GM10266 (cell line): ENCODE data around the gene ZFR.

Experiments
- DNase-seq: peaks from one replicate; pipeline ENCODE4 v3.0.0; 2012; ENCODE audit errors: extremely low spot score
- TF ChIP-seq, protein P1 (sequence below): IDR thresholded peaks from 2 replicates; pipeline ENCODE4 v1.5.1; 2012; ENCODE audit warnings: mild to moderate bottlenecking, low read depth; ENCODE audit not compliant: control insufficient read depth, insufficient read depth; ENCODE audit errors: missing control alignments

The ZFR gene

DNA sequence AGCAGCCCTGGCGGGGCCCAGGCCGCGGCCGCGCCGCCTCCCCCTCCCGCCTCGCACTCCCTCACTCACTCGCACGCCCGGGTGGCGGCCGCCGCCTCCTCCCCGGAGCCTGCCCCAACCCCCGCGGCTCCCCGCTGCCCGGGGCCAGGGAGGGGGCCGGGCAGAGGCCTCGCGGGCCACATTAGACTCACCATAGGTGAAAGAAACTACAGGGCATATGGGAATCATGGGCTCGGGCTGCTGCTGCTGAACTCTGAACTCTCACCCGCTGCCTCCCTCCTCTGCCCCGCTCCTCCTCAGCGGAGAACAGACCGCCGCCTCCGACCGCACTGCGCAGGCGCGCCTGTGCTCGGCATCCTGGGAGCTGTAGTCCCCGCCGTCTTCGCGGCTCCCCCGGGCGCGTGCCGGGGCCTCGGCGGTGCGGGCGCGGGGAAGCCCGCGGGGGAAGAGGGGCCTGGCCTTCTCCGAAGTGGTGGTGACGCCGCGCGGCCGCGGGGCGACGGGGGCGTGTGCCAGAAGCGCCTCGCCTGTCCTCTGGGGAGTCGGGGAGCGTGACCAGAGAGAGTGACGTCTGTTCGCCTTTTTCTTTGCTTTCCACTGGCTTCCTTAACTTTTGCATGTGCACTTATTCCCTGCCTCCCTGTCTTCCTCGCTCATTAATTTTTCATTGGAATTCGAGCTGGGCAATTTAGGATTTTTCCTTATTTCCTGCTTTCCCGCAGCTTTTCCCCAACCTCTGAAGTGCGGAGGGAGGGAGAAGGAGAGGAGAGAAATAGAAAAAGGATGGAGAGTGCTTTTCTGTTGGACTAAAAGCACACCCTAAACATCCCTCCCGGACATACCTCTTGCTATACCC, at the start of gene ZFR:
TSS of gene ZFR (minus strand) at position 310 of the 856 bp plus-strand sequence. CDS start at position 228, 82 bp downstream.
- DNase-seq: peak; percentile 97
- TF ChIP-seq, protein P1, sequence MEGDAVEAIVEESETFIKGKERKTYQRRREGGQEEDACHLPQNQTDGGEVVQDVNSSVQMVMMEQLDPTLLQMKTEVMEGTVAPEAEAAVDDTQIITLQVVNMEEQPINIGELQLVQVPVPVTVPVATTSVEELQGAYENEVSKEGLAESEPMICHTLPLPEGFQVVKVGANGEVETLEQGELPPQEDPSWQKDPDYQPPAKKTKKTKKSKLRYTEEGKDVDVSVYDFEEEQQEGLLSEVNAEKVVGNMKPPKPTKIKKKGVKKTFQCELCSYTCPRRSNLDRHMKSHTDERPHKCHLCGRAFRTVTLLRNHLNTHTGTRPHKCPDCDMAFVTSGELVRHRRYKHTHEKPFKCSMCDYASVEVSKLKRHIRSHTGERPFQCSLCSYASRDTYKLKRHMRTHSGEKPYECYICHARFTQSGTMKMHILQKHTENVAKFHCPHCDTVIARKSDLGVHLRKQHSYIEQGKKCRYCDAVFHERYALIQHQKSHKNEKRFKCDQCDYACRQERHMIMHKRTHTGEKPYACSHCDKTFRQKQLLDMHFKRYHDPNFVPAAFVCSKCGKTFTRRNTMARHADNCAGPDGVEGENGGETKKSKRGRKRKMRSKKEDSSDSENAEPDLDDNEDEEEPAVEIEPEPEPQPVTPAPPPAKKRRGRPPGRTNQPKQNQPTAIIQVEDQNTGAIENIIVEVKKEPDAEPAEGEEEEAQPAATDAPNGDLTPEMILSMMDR: no peak

GRCh38 chr5:32490972-32491557, 46.5 kb upstream of the ZFR start:
- TF ChIP-seq, protein P1: no peak
- no peak for DNase-seq

- DNase-seq: peak; percentile 68
- TF ChIP-seq, protein P1: peak; percentile 75
Measured at GRCh38 chr5:32489791-32490562, 45.4 kb upstream of the ZFR start.

DNA sequence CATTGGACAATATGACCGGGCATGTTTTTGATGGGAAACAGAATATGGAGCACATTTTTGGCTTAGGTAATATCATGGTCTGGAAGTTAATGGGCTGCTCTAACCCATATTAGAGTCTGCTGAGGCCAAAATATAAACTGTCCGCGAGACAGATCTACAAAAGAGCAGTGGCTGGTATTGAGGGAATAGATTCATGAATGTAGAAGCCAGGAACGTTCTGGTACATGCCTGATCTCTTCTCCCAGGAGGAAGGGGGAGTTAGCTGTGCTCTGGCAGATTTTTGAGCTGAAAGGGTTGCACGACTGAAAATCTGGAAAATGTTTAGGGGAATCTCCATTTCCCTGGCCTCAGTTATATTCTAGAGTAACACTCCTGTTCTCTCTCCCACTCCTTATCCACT, 42.9 kb upstream of the ZFR start:
- no peak for DNase-seq
- TF ChIP-seq, protein P1: no peak

GRCh38 chr5:32487008-32487407, 42.5 kb upstream of the ZFR start:
- TF ChIP-seq, protein P1: no peak
- DNase-seq: no peak

- TF ChIP-seq, protein P1: no peak
Measured at GRCh38 chr5:32482193-32482592, 37.7 kb upstream of the ZFR start.

More at GRCh38 chr5:32482193-32482592, 37.7 kb upstream of the ZFR start:
- no peak for DNase-seq
